ENCODE results near the gene NFKBIA. TPM values are rescaled to one million over a fixed set of nuclear protein-coding genes. Genes with fewer than 3 reads are reported as not detected.
"Not testable (repeated sequence)": the region's sequence is repeated elsewhere in the genome, so short reads cannot be mapped to it uniquely, and the experiment has no call there.

Gene NFKBIA
- total RNA-seq, 1 donor from 2014 or later: 58.7 TPM

GRCh38 chr14:35409595-35409994 is 5.0 kb upstream of the NFKBIA start:
- no peak for DNase-seq (ENCODE audit: low read depth)

DNA sequence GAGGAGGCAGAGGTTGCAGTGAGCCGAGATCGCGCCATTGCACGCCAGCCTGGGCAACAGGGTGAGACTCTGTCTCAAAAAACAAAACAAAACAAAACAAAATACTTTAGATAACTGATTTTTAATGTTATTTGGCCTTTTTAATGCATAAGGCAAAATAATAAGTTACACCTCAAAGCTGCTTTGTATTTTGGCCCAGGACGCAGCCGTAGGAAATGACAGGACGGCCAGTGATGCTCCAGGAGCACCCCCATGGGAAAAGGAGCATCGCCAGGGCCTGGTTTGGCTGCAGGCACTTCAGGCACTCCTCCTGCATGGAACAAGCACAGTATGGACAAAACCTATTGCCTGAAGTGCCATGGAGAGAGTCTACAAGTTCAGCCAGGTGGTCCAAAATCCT is 3.5 kb upstream of the NFKBIA start:
- no peak for DNase-seq (ENCODE audit: low read depth)

- no peak for DNase-seq (ENCODE audit: low read depth)
Observed at GRCh38 chr14:35407306-35407630, 2.7 kb upstream of the NFKBIA start.

DNA sequence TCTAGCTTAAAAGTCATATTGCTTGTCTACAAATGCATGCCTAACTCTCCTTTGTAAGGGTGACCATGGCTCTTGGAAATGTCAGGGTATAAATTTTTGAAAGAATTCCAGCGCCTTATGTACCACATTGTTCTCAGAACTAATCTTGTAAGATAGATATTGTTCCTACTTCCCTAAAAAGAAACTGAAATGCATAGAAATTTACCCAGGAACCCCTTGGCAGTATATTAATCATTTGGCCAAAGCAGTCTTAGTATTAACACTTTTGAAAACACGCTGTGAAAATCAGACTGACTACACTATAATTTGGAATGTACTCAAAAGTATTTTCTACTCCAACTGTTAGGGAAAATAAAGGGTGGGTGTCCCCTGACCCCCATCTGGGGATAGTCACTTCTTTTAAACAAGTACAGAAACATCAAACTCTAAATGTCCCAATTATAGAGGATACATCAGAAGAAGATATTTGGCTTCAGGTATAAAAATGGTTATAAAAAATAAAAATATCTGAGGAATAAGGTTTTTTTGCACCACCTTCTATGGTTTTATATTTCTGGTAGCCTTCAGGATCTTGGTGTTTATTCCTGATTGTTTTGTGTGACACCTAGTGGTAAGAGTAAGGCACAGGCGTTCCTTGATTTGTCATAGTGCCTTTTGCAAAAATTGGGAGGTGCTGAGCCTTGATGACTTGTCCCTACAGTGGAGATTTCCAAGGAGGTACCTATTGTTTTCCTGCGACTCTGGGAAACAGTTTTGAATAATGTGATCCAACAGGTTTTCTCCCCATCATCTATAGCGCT is 2.2 kb upstream of the NFKBIA start:
- DNase-seq (ENCODE audit: low read depth): peak; percentile 74

GRCh38 chr14:35406090-35406489 is 1.5 kb upstream of the NFKBIA start:
- no peak for DNase-seq (ENCODE audit: low read depth)

DNA sequence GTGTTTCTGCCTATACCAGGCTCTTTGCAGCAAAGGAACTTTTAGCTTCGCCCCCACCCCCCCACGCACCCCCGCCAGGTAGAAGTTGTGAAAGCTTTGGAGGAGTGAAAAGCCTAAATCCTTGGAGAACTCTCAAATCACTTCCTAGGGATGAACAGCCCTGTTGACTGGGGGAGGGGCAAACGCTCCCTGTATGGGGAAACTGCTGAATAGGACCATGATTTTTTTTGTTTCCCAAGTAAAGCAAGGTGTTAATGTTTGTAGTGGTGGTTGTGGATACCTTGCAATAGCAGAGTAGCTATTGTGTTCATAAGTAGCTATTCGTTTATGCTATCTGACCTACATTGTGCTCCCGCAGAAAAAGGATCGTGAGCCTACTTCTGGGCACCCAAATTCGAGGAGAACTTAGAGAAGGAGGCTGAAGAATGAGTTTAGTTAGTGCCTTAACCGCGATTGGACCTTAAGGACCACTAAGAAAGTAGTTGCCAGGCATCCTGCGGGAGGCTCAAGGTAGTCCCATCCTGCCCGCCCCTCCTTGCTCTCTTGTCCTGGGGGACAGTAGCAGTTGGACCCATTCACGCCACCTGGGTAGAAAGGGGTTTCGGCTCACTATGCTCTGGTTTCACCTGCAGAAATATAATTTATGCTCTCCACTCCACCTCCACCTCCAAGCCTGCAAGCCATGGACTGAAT is 901 bp upstream of the NFKBIA start:
- no peak for DNase-seq (ENCODE audit: low read depth)

- DNase-seq (ENCODE audit: low read depth): peak; percentile 92
Observed at GRCh38 chr14:35403603-35404448, 723 bp downstream of the NFKBIA start.

- no peak for DNase-seq (ENCODE audit: low read depth)
Observed at GRCh38 chr14:35403114-35403602, 1.4 kb downstream of the NFKBIA start.

GRCh38 chr14:35402323-35403113 is 2.0 kb downstream of the NFKBIA start:
- no peak for DNase-seq (ENCODE audit: low read depth)

DNA sequence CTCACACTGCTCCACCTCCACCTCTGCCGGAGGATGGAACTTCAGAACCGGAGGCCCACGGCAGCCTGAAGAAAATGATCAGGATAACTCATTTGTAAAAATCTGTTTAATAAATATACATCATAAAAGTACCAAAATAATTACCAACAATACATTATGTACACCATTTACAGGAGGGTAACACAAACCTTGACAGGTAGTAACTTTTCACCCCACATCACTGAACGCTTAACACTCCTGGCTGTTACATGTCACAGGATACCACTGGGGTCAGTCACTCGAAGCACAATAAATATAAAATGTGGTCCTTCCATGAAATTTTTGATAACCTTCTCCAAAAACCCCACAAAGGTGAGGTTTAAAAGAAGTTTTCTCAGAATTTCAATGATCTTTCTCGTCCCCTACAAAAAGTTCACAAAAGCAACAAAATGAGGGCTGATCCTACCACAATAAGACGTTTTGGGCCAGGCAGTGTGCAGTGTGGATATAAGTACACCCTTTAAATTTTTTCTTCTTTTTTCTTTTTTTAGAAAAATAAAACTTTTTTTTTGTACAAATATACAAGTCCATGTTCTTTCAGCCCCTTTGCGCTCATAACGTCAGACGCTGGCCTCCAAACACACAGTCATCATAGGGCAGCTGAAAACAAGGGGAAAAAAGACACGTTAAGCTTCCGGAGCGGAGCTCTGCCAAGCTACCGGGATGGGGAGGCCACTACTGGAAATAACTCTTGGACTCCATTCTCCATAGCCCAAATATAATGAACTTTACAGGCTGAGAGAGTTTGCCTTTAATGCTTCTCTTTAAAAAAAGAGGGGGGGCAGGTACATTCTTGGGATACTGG is 2.9 kb downstream of the NFKBIA start:
- no peak for DNase-seq (ENCODE audit: low read depth)

DNA sequence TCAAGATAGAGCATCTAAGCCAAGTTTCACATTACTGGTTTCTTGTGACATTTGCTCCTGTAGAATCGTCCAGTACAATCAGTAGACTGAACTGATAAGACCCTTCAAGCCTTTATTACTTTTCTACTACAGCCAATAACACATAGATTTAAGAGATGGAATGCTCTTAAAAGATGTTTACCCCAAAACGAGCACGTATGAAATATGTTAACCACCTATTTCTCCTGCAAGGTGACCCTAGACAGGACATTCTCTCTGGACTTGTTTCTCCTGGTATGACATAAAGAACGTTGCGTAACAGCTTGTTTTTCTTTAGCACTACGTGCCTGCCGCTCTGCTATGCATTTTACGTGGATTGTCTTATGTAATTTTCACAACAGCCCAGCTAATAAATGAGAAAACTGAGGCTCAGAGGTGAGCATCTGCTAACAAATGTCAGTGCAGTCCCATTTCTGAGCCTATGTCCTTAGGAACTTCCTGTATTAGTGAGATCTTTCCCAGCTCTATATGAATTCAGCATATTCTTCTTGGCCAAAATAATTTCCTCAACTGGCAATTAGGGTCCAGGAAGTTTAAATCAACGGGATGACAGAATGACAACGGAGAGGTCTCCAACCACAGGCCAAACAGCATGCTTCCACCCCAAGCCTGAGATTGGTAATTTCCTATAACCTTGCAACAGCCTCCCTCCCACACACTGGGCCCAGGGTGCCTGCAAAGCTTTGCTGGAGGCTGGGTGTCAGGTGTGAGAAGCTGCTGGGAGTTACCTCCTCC is 3.7 kb downstream of the NFKBIA start:
- DNase-seq (ENCODE audit: low read depth): no peak

GRCh38 chr14:35399083-35399937 is 5.2 kb downstream of the NFKBIA start:
- DNase-seq (ENCODE audit: low read depth): no peak

- no peak for DNase-seq (ENCODE audit: low read depth)
Observed at GRCh38 chr14:35398071-35398584, 6.4 kb downstream of the NFKBIA start.

- not testable (repeated sequence) for DNase-seq (ENCODE audit: low read depth)
Observed at GRCh38 chr14:35396610-35397009, 7.9 kb downstream of the NFKBIA start.

GRCh38 chr14:35395283-35395682 is 9.3 kb downstream of the NFKBIA start:
- no peak for DNase-seq (ENCODE audit: low read depth)

DNA sequence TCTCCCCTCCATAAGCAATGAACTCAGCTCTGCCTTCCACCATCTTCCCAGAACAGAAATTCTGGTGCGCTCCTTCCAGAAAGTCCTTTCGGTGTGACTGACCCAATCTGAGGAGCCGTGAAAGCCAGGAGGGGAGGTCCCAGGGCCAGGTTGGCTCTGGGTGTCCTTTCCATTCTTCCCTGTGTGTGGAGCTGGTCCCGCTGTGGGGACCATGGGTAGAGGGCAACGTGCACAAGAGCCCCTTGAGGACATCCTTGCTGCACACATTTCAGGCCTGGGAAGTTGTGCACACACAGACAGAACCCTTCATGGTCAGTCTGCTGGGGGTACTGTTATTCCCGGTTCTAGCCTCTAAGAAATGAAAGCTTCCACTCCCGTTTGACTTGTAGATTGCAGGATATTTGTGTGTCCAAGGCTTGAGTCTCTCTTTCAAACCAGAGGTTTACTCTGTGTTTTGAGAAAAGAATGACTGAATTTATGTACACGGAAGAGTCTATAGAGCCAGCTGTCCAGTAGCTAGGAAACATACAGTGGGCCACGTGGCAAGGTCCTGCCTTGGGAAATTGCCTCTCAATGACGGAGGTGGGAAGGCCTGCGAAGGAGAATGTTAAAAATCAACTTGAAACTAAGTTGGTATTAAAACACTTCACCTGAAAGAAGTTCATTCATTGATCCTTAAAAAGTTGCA is 10.1 kb downstream of the NFKBIA start:
- no peak for DNase-seq (ENCODE audit: low read depth)

DNA sequence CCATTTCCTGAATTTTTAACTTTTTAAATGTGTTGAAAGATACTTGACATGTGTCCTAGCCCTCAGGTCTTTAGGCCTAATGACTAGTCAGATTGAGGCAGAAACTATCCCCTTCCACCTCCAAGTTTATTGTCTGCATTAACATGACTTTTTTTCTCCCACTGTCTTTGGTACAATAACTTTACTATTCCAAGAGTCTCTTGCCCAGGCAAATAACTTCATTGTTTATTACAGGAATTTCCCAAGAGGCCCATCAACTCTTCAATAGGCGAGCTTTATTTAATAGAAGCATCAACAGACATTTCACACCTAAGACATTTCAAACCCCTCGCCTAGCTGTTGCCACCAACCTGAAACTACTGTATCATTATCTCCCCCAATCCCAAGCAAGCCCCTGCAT is 10.7 kb downstream of the NFKBIA start:
- DNase-seq (ENCODE audit: low read depth): no peak

Measured in myocyte (in vitro differentiated cells).